HG02938 (cell line): Measurements from ENCODE around the gene JHY.

Experiments used
- ATAC-seq: cut with Tn5 transposase; IDR thresholded peaks from one replicate; pipeline ENCODE4 v1.9.1; 2021; ENCODE audit warnings: mild to moderate bottlenecking, moderate library complexity; ENCODE audit not compliant: unreplicated experiment

Gene JHY

GRCh38 chr11:123000721-123001120 is 118.2 kb downstream of the JHY start:
- no peak for ATAC-seq

GRCh38 chr11:123006860-123007542 is 124.4 kb downstream of the JHY start:
- no peak for ATAC-seq
